Measurements from ENCODE around the gene TENM3. TPM values are rescaled to one million over a fixed set of nuclear protein-coding genes. Genes with fewer than 3 reads are reported as not detected.

Gene TENM3
- total RNA-seq, 1 experiment from 2014 or later: not detected

DNA sequence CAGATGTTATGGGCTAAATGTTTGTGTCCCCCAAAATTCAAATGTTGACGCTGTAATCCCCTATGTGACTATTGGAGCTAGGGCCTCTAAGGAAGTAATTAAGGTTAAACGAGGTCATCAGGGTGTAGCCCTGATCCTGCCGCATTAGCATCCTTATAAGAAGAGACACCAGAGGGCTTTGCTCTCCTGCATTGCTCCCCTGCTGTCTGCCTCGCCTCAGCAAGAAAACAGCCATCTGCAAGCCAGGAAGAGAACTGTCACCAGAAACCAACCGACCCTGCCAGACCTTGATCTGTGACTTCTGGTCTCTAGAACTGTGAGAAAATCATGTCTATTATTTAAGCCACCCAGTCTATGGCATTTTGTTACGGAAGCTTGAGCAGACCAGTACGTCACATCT, 342.1 kb downstream of the TENM3 start:
- no peak for DNase-seq
- intact Hi-C loops (cut with micrococcal nuclease; ENCODE audit: unreplicated experiment): no loop called here
- no peak for TF ChIP-seq EZH2 (IDR thresholded peaks at IDR 0.05; ENCODE audit: low read depth)
- TF ChIP-seq, protein P1, sequence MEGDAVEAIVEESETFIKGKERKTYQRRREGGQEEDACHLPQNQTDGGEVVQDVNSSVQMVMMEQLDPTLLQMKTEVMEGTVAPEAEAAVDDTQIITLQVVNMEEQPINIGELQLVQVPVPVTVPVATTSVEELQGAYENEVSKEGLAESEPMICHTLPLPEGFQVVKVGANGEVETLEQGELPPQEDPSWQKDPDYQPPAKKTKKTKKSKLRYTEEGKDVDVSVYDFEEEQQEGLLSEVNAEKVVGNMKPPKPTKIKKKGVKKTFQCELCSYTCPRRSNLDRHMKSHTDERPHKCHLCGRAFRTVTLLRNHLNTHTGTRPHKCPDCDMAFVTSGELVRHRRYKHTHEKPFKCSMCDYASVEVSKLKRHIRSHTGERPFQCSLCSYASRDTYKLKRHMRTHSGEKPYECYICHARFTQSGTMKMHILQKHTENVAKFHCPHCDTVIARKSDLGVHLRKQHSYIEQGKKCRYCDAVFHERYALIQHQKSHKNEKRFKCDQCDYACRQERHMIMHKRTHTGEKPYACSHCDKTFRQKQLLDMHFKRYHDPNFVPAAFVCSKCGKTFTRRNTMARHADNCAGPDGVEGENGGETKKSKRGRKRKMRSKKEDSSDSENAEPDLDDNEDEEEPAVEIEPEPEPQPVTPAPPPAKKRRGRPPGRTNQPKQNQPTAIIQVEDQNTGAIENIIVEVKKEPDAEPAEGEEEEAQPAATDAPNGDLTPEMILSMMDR (conservative IDR thresholded peaks at IDR 0.05): no peak
- Histone ChIP-seq H3F3A (ENCODE audit: insufficient read depth, low read depth) (no peaks in the 10 kb centered on the region), H3K27ac (no peak overlapping the region), H3K9me3 (ENCODE audit: insufficient read depth, low read depth) (no peaks in the 10 kb centered on the region), H3K27me3 (ENCODE audit: insufficient read depth, low read depth) (peaks cover 8% of the 10 kb centered on the region; the same call in 1 of the 2 replicates), H4K20me1 (ENCODE audit: insufficient read depth) (no peaks in the 10 kb centered on the region), H3K4me2 (no peak overlapping the region), H2AFZ (no peak overlapping the region), H3K4me1 (replicated peaks; ENCODE audit: insufficient read depth) (no peaks in the 10 kb centered on the region), H3K9me2 (ENCODE audit: insufficient read depth) (no peaks in the 10 kb centered on the region), H3K36me3 (ENCODE audit: low read depth) (no peaks in the 10 kb centered on the region), H3K79me2 (ENCODE audit: low read depth) (no peaks in the 10 kb centered on the region), H3K4me3 (no peak overlapping the region)
- no TSS peak for BruUV-seq (replicated peaks)
- ChIA-PET POLR2A (ENCODE audit: unreplicated experiment) (no interaction called here), CTCF (no interaction called here)

DNA sequence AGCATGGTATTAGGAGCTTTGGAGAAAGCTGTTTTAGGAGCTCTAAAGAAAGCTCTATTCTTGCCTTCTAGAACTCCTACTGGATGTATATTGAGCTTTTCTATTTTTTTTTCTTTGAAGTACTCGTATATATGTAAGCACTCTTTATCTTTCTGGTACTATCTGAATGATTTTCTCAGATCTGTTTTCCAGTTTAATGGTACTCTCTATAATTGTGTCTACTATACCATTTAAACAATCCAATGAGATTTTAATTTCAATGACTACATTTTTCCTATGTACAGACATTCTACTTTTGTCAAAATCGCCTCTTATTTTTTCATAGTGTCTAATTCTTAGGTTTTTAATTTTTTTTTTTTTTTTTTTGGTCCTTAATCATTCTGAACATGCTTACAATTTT, 345.9 kb downstream of the TENM3 start:
- H3K4me3 ChIP-seq: no peak overlapping the region
- no TSS peak for BruUV-seq (replicated peaks)
- no peaks in the 10 kb centered on the region for H4K20me1 ChIP-seq (ENCODE audit: insufficient read depth)
- no peak overlapping the region for H3K27ac ChIP-seq
- no peaks in the 10 kb centered on the region for H3K9me3 ChIP-seq (ENCODE audit: insufficient read depth, low read depth)
- no peaks in the 10 kb centered on the region for H3K36me3 ChIP-seq (ENCODE audit: low read depth)
- no peaks in the 10 kb centered on the region for H3K79me2 ChIP-seq (ENCODE audit: low read depth)
- no peaks in the 10 kb centered on the region for H3K4me1 ChIP-seq (replicated peaks; ENCODE audit: insufficient read depth)
- H2AFZ ChIP-seq: no peak overlapping the region
- POLR2A ChIA-PET (ENCODE audit: unreplicated experiment): no interaction called here
- intact Hi-C loops (cut with micrococcal nuclease; ENCODE audit: unreplicated experiment): no loop called here
- H3F3A ChIP-seq (ENCODE audit: insufficient read depth, low read depth): no peaks in the 10 kb centered on the region
- DNase-seq: no peak
- CTCF ChIA-PET: no interaction called here
- no peaks in the 10 kb centered on the region for H3K9me2 ChIP-seq (ENCODE audit: insufficient read depth)
- H3K4me2 ChIP-seq: no peak overlapping the region
- TF ChIP-seq, protein P1 (conservative IDR thresholded peaks at IDR 0.05): no peak
- no peak for TF ChIP-seq EZH2 (IDR thresholded peaks at IDR 0.05; ENCODE audit: low read depth)
- peaks cover 7% of the 10 kb centered on the region; the same call in 1 of the 2 replicates for H3K27me3 ChIP-seq (ENCODE audit: insufficient read depth, low read depth)

DNA sequence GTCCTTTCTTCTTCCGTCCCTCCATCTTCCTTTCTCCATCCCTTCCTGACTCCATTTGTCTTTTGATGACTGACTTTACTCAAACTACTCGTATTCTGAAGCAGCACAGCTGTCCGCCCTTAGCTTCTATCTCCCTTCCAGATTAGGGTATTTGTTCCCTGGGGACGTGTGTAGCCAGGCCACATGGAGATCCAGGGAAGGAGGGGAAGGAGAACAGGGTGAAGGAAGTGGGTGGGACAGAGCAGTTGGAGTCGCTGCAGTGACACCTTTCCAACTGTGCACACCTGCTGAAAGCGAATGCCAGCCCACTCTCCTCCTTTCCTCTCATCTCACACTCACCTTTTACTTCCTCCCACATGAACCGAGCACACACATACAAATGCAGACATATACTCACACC, 350.2 kb downstream of the TENM3 start:
- no TSS peak for BruUV-seq (replicated peaks)
- Histone ChIP-seq H3K79me2 (ENCODE audit: low read depth) (no peaks in the 10 kb centered on the region), H3K36me3 (ENCODE audit: low read depth) (no peaks in the 10 kb centered on the region), H3K9me2 (ENCODE audit: insufficient read depth) (no peaks in the 10 kb centered on the region), H2AFZ (no peak overlapping the region), H3K27ac (no peak overlapping the region), H4K20me1 (ENCODE audit: insufficient read depth) (no peaks in the 10 kb centered on the region), H3K4me3 (no peak overlapping the region), H3K4me2 (no peak overlapping the region), H3F3A (ENCODE audit: insufficient read depth, low read depth) (no peaks in the 10 kb centered on the region), H3K9me3 (ENCODE audit: insufficient read depth, low read depth) (no peaks in the 10 kb centered on the region), H3K27me3 (ENCODE audit: insufficient read depth, low read depth) (peaks cover 12% of the 10 kb centered on the region; the same call in 1 of the 2 replicates), H3K4me1 (replicated peaks; ENCODE audit: insufficient read depth) (no peaks in the 10 kb centered on the region)
- intact Hi-C loops (cut with micrococcal nuclease; ENCODE audit: unreplicated experiment): no loop called here
- TF ChIP-seq, protein P1 (conservative IDR thresholded peaks at IDR 0.05): no peak
- no peak for TF ChIP-seq EZH2 (IDR thresholded peaks at IDR 0.05; ENCODE audit: low read depth)
- ChIA-PET CTCF (no interaction called here), POLR2A (ENCODE audit: unreplicated experiment) (no interaction called here)
- no peak for DNase-seq
